SK-N-SH treated with all-trans-retinoic acid at 6 μM for 48 hours (cell line): ENCODE data around the gene LIN9.

ENCODE experiments used
- BACH2 ChIP-seq: fragments of 250-450 bp; sonication (Bioruptor Pico); IDR thresholded peaks from 2 replicates; pipeline ENCODE4 v1.9.0; 2021; ENCODE audit warnings: mild to moderate bottlenecking, borderline replicate concordance
- CSDC2 ChIP-seq: fragments of 250-450 bp; sonication (Bioruptor Pico); IDR thresholded peaks from 2 replicates; pipeline ENCODE4 v1.5.0; 2020; ENCODE audit warnings: mild to moderate bottlenecking, moderate library complexity
- RARB ChIP-seq: fragments of 250-450 bp; sonication (Bioruptor Pico); IDR thresholded peaks from 2 replicates; pipeline ENCODE4 v1.8.0; 2021; ENCODE audit warnings: mild to moderate bottlenecking, moderate library complexity
- ZFP30 ChIP-seq: fragments of 450-650 bp; formaldehyde crosslinking; IDR thresholded peaks from 2 replicates; pipeline ENCODE4 v1.5.0; 2022; ENCODE audit warnings: mild to moderate bottlenecking, moderate library complexity
- TF ChIP-seq, protein P1 (sequence below): fragments of 250-450 bp; sonication (Bioruptor Pico); IDR thresholded peaks from 2 replicates; pipeline ENCODE4 v1.8.0; 2020; ENCODE audit warnings: mild to moderate bottlenecking, moderate library complexity, borderline replicate concordance
- TF ChIP-seq, protein P2 (sequence below): fragments of 250-450 bp; sonication (Bioruptor Pico); IDR thresholded peaks from 2 replicates; pipeline ENCODE4 v1.5.1; 2021; ENCODE audit warnings: mild to moderate bottlenecking, moderate library complexity
- TF ChIP-seq, protein P3 (sequence below): fragments of 250-450 bp; sonication (Bioruptor Pico); IDR thresholded peaks from 2 replicates; pipeline ENCODE4 v1.8.0; 2021; ENCODE audit warnings: low read depth, mild to moderate bottlenecking, moderate library complexity, borderline replicate concordance

DNA sequence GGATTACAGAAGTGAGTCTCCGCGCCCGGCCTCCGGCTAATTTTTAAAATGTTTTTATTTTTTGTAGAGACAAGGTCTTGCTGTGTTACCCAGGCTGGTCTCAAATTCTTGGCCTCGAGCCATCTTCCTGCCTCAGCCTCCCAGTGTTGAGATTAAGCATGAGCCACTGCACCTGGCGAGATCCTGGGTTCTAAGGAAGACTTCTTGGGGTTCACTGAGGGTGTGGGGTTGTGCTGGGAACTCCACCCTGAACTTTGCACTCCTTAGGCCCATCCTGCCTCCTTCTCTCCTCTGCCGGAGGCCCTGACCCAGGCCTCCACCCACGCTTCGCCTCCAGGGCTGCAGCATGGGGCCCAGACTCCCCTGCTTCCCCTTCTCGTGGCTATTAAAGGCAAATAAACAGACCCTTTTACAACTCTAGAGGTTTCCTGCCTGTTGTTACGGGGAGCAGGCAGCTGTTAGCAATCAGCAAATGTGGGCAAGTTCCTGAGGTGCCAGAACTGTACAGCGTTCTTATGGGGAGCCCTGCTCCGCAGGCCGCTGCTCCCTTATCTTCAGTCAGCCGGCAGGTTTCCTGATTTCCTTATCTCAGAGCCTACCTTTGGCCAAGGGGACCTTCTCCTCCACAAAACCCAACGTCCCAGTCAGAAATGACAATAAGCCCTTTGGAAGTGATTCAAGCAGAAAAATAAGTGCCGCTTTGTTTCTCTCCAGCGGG is 41.0 kb upstream of the LIN9 start:
- TF ChIP-seq, protein P1, sequence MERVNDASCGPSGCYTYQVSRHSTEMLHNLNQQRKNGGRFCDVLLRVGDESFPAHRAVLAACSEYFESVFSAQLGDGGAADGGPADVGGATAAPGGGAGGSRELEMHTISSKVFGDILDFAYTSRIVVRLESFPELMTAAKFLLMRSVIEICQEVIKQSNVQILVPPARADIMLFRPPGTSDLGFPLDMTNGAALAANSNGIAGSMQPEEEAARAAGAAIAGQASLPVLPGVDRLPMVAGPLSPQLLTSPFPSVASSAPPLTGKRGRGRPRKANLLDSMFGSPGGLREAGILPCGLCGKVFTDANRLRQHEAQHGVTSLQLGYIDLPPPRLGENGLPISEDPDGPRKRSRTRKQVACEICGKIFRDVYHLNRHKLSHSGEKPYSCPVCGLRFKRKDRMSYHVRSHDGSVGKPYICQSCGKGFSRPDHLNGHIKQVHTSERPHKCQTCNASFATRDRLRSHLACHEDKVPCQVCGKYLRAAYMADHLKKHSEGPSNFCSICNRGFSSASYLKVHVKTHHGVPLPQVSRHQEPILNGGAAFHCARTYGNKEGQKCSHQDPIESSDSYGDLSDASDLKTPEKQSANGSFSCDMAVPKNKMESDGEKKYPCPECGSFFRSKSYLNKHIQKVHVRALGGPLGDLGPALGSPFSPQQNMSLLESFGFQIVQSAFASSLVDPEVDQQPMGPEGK (CRISPR knock-in tag), result no peak
- TF ChIP-seq, protein P2, sequence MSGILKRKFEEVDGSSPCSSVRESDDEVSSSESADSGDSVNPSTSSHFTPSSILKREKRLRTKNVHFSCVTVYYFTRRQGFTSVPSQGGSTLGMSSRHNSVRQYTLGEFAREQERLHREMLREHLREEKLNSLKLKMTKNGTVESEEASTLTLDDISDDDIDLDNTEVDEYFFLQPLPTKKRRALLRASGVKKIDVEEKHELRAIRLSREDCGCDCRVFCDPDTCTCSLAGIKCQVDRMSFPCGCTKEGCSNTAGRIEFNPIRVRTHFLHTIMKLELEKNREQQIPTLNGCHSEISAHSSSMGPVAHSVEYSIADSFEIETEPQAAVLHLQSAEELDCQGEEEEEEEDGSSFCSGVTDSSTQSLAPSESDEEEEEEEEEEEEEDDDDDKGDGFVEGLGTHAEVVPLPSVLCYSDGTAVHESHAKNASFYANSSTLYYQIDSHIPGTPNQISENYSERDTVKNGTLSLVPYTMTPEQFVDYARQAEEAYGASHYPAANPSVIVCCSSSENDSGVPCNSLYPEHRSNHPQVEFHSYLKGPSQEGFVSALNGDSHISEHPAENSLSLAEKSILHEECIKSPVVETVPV (CRISPR knock-in tag), result no peak
- no peak for TF ChIP-seq RARB (CRISPR knock-in tag)
- no peak for TF ChIP-seq BACH2 (CRISPR knock-in tag)
- TF ChIP-seq CSDC2 (CRISPR knock-in tag), result no peak
- no peak for TF ChIP-seq ZFP30 (CRISPR knock-in tag)
- TF ChIP-seq, protein P3, sequence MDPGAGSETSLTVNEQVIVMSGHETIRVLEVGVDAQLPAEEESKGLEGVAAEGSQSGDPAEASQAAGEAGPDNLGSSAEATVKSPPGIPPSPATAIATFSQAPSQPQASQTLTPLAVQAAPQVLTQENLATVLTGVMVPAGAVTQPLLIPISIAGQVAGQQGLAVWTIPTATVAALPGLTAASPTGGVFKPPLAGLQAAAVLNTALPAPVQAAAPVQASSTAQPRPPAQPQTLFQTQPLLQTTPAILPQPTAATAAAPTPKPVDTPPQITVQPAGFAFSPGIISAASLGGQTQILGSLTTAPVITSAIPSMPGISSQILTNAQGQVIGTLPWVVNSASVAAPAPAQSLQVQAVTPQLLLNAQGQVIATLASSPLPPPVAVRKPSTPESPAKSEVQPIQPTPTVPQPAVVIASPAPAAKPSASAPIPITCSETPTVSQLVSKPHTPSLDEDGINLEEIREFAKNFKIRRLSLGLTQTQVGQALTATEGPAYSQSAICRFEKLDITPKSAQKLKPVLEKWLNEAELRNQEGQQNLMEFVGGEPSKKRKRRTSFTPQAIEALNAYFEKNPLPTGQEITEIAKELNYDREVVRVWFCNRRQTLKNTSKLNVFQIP (CRISPR knock-in tag), result no peak
